GM19025 (cell line): ENCODE measurements around the gene TNFAIP2.

Experiments used
- ATAC-seq: cut with Tn5 transposase; IDR thresholded peaks from one replicate; pipeline ENCODE4 v1.9.1; 2021; ENCODE audit warnings: mild to moderate bottlenecking, low read depth, moderate library complexity; ENCODE audit not compliant: unreplicated experiment

The TNFAIP2 gene

DNA sequence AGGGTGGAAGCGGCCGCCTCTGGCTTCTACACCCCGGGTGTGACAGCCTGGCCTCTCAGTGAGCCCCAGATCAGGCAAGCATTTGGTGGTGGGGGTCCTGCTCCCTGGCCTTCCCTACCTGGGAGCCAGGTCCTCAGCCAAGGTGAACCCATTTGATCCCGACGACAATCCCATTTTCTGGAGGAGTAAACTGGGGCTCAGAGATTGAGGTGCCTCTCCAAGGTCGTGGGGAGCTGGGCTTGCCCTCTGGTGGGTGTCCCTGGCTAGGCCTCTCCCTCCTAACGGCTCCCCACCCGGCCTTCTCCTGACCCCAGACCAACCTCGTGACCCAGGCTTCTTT is 31.4 kb upstream of the TNFAIP2 start:
- no peak for ATAC-seq

DNA sequence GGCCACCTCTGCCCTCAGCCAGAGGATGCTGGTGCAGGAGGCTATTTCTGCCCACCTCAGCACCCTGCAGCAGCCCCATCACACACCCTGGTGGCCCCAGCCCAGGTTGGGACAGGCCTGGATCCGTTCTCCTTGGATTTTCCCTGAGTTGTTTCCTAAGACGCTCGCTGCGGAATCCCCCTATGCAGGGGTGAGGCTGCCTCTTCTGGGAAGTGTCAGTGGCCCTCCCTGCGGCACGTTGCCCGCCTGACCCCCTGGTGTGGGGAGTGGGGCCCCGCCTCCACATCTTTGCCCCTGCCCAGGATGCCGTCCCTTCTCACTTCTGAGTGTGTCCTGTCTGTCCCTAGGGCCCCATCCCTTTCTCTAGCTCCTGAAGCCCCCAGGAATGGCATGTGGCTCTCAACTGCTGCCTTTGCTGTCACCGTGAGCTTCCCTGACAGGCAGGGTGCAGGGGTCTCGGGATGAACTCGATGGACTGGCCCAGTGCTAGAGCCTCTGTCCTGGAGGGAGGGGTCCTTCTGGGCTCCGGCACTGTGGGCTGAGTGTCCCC is 29.3 kb upstream of the TNFAIP2 start:
- ATAC-seq = no peak

DNA sequence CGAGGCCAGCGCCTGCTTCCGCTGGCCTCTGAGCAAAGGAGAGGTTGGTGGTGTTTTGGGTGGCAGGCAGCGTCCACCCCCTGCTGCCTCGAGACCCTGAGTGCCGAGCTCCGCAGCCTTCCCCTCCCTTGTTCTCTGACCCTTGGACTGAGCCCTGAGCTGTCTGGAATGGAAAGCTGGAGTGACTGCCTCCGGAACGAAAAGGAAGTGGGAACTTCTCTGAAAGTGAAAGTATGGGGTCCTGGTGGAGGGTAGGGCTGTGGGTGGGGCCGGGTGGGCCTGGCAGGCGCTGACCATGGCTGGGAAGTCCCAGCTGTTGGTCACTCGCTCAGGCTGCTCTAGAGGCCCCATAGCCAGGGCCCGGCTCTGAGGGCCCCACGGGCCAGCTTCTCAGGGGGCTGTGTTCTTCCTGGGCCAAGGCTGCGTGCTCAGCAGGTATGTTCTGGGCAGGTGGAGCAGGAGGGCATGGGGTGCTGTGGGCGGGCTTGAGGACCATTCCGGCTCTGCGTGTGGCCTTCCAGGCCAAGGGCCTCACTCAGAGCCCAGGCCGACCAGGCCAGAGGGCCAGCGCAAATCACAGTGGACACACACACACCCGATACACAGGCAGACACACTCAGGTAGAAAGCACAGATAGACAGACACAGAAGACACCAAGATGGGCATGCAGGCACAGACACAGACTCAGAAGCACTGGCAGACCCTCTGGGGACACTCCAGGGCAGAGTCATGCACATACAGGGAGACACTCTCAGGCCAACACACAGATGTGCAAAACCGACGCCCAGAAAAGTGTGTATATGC is 28.7 kb upstream of the TNFAIP2 start, which contains the start of gene EXOC3L4:
Gene EXOC3L4 (plus strand): TSS at position 320 of the 804 bp plus-strand sequence. CDS start 5,495 bp downstream, outside the sequence.
- no peak for ATAC-seq

DNA sequence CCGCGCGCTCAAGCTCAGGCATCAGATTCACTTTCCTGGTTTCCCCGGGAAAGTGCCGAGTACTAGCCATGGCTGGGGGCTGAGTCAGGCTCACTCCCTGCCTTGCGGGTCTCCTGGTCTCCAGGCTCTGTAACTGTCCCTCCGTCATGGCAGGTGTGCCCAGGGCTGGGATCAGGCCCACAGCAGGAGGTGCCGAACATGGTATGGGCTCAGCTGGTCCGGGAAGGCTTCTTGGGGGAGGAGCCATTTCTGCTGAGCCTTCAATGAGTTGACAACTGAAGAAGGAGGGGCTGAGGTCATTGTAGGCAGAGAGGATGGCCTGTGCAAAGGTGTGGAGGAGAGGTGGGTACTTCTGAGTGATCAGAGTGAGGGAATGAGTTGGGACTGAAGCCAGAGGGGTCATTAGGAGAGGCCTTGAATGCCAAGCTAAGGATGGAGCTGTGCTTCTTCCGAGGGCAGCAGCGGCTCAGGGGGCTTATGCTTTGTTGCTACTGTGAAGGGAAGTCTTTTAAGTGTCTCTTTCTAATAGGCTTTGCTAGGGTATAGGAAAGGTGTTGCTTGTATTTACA is 28.0 kb upstream of the TNFAIP2 start:
- no peak for ATAC-seq

DNA sequence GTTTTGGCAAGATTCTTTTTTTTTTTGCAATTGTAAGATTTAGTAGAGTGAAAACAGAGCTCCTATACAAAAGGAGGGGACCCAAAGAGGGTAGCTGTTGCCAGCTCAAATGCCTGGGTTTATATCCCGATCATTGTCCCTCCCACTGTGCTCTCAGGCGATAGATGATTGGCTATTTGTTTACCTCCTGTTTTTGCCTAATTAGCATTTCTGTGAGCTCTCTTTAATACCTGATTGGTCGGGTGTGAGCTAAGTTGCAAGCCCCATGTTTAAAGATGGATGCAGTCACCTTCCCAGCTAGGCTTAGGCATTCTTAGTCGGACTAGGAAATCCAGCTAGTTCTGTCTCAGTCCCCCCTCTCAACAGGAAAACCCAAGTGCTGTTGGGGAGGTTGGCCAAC is 26.9 kb upstream of the TNFAIP2 start:
- no peak for ATAC-seq

DNA sequence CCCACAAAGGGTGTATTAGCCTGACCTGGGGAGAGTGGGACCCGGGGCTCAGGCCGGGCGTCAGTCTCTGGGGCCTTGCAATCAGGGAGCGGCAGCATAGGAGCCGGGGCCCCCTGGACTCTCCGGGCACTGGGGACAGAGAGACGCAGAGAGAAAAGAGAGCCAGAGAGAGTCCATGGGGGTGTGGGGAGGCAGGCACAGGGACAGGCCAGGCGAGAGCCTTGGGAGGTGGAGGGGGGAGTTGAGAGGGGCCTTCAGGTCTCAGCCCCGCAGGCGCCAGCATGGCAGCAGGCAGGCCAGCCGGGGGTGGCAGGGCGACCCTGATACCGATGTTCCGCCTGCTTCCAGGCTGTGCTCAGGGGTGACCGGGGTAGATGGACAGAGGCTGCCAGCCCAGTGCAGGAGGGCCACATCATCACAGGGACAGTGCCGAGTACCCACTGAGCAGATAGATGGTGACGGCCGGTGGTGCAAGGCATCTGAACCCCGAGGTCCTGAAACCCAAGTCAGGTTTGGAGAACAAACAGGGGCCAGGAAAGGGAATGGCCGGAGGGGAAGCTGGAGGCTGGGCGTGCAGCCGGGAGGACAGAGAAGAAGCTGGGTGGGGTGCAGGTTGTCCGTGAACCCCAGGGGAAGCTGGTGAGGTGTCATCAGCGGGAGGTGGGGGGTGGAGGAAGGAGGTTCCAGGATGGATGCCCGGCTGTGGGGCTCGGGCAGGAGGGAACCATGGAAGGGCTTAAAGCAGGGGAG is 25.8 kb upstream of the TNFAIP2 start:
- no peak for ATAC-seq

DNA sequence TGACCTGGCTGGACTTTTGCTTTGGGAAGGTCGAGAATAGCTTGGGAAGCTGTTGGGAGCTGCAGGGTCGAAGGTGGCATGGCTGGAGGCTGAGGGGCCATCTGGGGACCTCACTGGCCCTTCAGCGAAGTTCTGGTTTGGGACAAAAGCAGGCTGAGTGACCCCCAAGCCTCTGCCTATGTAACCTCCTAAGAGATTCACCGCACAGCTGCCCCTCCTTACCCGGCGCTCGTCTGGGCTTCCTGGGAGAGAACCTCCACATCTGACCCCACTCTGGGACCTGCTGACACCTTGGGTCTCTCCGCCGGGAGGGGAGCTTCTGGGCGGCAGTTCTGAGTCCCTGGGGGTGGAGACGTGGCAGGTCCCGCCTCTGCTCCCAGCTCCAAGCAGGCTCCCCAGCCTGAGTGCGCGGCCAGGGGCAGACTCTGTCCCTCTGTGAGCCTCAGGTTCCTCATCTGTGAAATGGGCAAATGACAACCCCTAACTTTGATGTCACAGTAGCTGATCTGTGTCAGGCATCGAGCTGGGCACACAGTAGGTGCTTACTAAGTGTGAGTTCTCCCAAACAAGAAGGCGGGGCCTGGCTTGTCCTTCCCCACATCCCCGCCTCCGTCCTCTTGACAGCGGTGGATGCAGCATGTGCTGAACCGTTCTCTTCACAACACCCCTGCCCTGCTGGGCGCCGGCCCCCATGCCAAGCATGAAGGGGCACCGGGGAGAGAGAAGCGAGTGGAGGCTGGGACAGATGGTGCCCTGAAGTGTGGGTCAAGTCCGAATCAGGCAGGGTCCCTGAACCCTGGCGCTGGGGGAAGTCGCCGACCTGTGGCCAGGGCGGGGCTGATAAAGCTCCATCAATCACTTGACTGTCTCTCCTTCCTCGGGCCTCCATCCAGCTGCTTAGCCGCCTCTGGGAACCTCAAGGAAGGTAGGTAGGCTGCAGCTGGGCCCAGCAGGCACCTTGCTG is 25.0 kb upstream of the TNFAIP2 start:
- ATAC-seq = no peak

DNA sequence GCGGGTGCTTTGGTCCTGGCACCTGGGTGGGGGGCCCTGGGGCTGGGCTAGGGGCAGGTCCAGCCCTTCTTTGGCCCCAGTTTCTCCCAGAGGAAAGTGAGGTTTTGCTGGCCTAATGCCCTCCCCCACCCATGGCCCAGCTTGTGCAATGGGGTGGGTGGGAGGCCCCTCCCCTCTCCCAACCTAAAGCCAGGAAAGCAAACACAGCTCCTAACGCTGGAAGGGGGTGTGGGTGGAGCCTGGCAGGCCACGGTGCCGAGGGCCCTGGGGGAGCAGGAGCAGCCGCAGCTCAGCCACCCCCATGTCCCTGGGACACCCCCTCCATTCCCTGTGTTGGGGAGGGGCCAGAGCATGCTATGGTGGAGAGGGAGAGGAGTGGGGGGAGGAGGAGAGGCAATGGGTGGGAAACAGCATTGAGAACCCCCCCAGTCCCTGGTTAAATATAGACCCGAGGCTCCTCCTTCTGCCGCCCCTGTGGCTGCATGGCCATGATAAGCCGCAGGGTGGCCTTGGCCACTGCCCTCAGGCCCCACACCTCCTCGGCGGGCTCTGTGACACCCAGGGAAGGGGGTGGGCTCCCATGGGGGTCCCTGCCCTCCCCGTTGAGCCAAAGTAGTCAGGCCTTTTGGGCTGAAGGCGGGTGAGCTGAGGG is 24.1 kb upstream of the TNFAIP2 start:
- no peak for ATAC-seq

DNA sequence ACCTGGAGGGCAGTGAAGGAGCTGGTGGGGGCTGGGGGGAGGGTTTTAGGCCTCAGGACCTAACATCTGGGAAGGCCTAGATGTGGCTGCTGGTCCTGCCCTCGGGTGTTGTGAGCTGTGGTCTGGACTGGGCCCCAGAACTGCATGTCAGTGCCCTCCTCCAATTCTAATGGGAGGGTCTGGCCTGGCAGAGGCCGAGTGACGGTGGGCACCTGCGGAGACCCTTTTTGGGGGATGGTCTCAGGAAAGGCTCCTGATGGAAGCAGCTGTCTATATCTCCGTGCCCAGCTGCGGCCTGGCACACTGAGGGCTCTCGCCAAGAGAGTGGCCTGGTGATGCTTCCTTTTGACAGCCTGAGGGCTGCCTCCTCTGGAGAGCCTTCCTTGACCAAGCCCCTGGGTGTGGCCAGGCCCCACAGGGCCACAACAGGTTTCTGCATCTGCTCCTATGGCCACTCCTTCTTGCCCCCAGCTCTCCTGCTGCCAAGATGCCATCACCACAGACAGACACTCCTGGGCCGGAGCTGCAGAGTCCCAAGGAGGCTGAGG is 23.5 kb upstream of the TNFAIP2 start:
- ATAC-seq = no peak

DNA sequence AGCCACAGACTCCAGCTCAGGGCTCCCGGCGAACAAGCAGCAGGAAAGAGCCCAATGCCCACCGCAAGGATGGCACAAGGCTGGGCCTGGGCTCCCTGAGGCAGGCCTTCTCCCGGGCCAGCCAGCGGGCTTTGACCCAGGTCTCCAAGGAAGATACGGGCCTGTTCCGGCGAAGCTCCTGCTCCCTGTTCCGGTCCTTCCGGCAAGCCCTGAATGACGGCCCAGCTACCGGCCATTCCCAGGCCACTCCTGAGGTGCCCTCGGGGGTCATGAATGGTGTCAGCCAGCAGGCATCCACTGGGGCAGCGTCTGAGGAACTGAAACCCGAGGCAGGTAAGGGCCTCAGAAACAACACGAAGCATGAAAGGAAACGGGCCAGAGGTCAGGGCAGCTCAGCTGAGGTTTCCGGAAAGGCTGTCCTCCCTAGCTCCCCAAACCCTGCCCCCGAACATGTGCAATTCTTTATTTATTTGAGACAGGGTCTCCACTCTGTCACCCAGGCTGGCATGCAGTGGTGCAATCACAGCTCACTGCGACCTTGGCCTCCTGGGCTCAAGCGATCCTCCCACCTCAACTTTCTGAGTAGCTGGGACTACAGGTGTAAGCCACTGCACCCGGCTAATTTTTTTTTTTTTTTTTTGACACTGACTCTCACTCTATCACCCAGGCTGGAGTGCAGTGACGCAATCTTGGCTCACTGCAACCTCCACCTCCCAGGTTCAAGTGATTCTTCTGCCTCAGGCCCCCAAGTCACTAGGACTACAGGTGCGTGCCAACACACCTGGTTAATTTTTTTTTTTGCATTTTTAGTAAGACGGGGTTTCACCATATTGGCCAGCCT is 22.8 kb upstream of the TNFAIP2 start:
- ATAC-seq = no peak

DNA sequence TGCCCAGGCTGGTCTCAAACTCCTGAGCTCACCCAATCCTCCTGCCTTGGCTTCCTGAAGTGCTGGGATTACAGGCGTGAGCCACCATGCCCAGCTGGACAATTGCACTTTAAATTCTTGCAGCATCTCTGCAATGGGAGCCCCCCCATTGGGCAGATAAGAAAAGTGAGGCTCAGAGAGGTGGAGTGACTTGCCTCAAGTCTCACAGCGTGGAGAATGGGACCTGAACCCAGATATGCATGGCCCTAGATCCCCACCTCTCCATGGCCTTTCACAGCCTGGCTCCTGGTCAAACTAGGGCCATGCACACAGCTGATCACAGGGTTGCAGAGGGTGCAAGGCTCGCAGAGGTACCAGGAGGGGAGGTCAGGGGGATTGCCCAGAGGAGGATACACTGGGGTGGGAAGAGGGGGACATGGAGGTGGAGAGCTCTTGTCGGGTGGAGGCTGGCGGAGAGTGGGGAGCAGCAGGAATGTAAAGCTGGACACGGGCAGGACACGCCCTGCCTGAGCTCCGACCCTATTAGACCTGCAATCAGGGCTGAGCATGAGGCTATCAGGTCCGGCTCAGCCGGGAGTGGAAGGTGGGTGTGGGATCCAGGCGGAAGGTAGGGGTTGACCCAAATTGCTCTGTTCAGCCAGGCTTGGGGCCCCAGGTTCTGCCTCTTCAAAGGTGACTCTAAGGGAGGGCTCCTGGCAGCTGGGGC is 21.9 kb upstream of the TNFAIP2 start:
- no peak for ATAC-seq

DNA sequence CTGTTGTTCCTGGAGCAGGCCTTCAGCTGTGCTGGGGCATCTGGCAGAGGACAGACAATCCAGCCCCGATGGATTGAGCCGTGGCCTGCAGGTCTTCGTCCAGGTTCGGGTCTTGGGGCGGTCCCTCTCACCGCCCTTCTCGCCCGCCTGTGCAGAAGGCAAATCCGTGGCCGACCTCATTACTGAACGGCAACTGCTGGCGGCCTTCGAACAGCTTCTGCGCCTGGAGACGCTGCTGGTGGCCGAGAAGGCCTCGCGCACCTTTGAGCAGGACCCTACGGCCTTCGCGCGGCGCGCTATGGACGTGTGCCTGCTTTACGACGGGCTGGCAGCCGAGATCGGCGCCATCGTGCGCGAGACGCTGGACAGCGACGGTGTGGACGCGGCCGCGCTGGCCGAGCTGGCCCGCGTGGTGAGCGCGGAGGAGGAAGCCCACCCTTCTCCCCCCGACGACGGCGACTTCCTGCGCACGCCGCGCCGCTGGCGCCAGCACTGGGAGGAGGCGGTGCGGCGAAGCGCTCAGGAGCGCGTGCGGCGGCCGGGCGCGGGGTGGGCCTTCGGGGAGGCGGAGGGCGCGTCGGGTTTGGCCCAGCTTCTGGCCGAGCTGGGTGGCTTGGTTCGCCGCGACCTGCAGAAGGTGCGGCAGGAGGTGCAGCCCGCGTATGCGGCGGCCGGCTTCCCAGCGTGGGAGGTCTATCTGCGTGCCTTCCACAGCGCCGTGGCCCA is 21.1 kb upstream of the TNFAIP2 start:
- ATAC-seq = no peak

DNA sequence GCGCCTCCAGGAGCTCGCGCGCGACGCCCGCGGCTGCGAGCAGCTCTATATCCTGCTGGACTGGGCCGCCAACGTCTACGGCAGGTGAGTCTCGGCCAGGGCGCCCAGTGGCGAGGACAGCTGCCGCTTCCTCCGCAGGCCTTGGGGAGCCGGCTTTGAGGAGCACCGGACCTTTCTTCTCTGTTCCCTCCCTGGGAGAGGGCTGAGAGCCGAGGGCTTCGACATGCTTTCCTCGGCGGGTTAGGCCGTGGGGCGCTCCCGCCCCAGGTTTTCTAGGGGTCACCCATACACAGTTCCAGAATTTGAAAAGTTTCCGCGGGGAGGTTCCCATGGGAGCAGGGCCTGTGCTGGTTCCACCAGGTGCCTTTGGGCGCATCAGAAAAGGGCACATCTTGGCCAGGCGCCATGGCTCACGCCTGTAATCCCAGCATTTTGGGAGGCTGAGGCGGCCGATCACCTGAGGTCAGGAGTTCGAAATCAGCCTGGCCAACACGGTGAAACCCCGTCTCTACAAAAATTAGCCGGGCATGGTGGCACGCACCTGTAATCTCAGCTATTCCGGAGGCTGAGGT is 20.5 kb upstream of the TNFAIP2 start:
- ATAC-seq = no peak

DNA sequence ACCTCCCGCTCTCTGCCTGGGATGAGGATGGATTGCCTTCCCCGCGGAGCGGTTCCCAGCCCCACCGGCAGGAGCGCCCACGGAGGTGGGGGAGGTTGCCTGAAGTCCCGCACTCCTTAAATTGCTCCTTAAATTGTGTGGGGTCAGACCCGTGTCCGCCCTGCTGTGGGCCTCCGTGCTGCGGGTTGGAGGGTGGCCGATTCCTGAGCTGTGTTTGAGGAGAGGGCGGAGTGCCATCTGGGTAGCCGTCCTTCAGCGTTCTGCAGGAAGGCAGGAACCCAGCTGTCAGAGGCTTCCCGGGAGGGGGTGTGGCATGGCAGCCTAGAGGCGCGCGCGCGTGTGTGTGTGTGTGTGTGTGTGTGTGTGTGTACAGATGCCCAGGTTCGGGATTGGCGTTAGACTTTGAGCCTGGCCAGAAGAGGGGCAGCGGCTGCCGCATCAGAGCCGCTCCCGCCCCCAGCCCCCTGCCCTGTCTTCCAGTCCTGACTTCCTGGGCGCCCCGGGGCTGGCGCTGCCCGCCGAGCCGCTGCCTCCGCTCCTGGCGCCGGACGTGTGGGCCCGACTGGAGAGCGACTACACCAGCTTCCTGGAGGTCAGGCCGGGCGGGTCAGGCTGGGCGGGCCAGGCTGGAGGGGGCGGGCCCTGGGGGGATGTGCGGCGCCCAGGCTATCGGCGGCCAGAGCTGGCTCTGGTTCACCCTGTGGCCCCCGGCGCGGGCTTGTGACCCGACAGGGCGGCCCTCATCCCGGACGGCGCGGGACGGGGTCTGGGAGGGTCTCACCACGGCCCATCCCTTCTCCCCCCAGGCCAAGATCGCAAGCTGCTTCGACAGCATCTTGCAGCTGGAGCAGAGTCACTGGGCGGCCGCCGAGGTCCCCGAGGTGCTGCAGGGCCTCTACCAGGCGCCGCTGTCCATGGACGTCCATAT is 19.5 kb upstream of the TNFAIP2 start:
- no peak for ATAC-seq

DNA sequence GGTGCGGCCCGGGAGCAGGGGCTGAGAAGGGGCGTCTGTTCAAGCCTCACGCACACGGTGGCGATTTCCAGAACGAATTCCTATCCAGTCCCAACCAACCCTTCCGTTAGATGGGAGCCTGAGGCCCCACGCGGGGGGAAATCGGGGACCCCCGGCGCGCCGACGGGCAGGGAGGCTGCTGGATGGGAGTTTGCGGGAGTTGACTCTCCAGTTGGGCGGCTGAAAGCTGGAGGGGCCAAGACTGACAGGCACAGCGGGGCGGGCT is 18.9 kb upstream of the TNFAIP2 start:
- no peak for ATAC-seq
